Ascending aorta (tissue), 2 donors: Measurements from ENCODE around the gene CDYL. TPM values are rescaled to one million over a fixed set of nuclear protein-coding genes. Genes with fewer than 3 reads are reported as not detected.

ENCODE experiments used
- DNase-seq, 2 donors: peaks; one replicate each; pipeline ENCODE4 v3.0.0-alpha.2; 2019; ENCODE audit warnings: low spot score in 2 of 2
- H3K27ac ChIP-seq, 2 donors: fragments of 200-600 bp; sonication (generic); one replicate each; pipeline ENCODE4 v1.5.1; 2016 to 2017; ENCODE audit warnings: mild to moderate bottlenecking in 1 of 2
- H3K27me3 ChIP-seq: fragments of 200-600 bp; sonication (generic); one replicate; pipeline ENCODE4 v1.5.1; 2017
- H3K36me3 ChIP-seq, 2 donors: fragments of 200-600 bp; sonication (generic); one replicate each; pipeline ENCODE4 v1.5.1; 2016
- H3K4me1 ChIP-seq, 2 donors: fragments of 200-600 bp; sonication (generic); one replicate each; pipeline ENCODE4 v1.5.1; 2016 to 2017; ENCODE audit warnings: mild to moderate bottlenecking in 1 of 2
- H3K4me3 ChIP-seq, 2 donors: fragments of 200-600 bp; sonication (generic); one replicate each; pipeline ENCODE4 v1.5.1; 2016 to 2017; ENCODE audit warnings: mild to moderate bottlenecking in 1 of 2
- H3K9me3 ChIP-seq, 2 donors: fragments of 200-600 bp; sonication (generic); one replicate each; pipeline ENCODE4 v1.5.1; 2016
- CTCF ChIP-seq, 3 experiments: fragments of 200-600 bp in 2 of 3; fragments of 450-650 bp in 1 of 3; sonication (generic) in 2 of 3; IDR thresholded peaks; one replicate each; pipeline ENCODE4 v1.5.1; 2016 to 2019; ENCODE audit warnings: antibody characterized with exemption in 3 of 3, mild to moderate bottlenecking in 1 of 3, moderate library complexity in 1 of 3
- intact Hi-C: fragments of 100-400 bp; cut with DNase I; formaldehyde crosslinking; loops from one replicate; pipeline ENCODE4 v1.15.1; 2023
- total RNA-seq: library from RNA; depleted of rRNA; stranded (reverse); fragments of >200 nt; gene quantifications from one replicate; pipeline ENCODE4 v1.1.0, GENCODE V29; 2016

Gene CDYL
- total RNA-seq, 1 donor from 2014 or later: 73.7 TPM

- Histone ChIP-seq H3K36me3 (no peaks in the 10 kb centered on the region), H3K4me1 (peaks cover 0 to 15% of the 10 kb centered on the region in 2 donors), H3K27ac (no peak overlapping the region), H3K27me3 (no peaks in the 10 kb centered on the region), H3K9me3 (no peaks in the 10 kb centered on the region), H3K4me3 (no peak overlapping the region)
- intact Hi-C loops: no loop called here
- no peak for DNase-seq
- no peak for TF ChIP-seq CTCF (IDR thresholded peaks at IDR 0.05)
Measured at GRCh38 chr6:4817551-4817950, 41.3 kb downstream of the CDYL start.

GRCh38 chr6:4818272-4818938, 42.2 kb downstream of the CDYL start:
- Histone ChIP-seq H3K4me3 (no peak overlapping the region), H3K9me3 (no peaks in the 10 kb centered on the region), H3K27ac (no peak overlapping the region), H3K4me1 (peaks cover 0 to 18% of the 10 kb centered on the region in 2 donors), H3K36me3 (no peaks in the 10 kb centered on the region), H3K27me3 (no peaks in the 10 kb centered on the region)
- TF ChIP-seq CTCF (IDR thresholded peaks at IDR 0.05): no peak
- intact Hi-C loops: no loop called here
- DNase-seq: no peak

- no peaks in the 10 kb centered on the region for H3K36me3 ChIP-seq
- no peak overlapping the region for H3K27ac ChIP-seq
- peaks cover 0 to 10% of the 10 kb centered on the region in 2 donors for H3K9me3 ChIP-seq
- TF ChIP-seq CTCF (IDR thresholded peaks at IDR 0.05): no peak
- peaks cover 0 to 14% of the 10 kb centered on the region in 2 donors for H3K4me1 ChIP-seq
- no peak overlapping the region for H3K4me3 ChIP-seq
- DNase-seq: no peak
- intact Hi-C loops: no loop called here
- no peaks in the 10 kb centered on the region for H3K27me3 ChIP-seq
Measured at GRCh38 chr6:4819706-4820283, 43.6 kb downstream of the CDYL start.

- Histone ChIP-seq H3K4me1 (peaks cover 0 to 11% of the 10 kb centered on the region in 2 donors), H3K9me3 (peaks cover 0 to 10% of the 10 kb centered on the region in 2 donors), H3K36me3 (no peaks in the 10 kb centered on the region), H3K27me3 (no peaks in the 10 kb centered on the region), H3K4me3 (no peak overlapping the region), H3K27ac (no peak overlapping the region)
- no peak for DNase-seq
- no peak for TF ChIP-seq CTCF (IDR thresholded peaks at IDR 0.05)
- intact Hi-C loops: no loop called here
Measured at GRCh38 chr6:4820704-4821276, 44.6 kb downstream of the CDYL start.

- TF ChIP-seq CTCF (IDR thresholded peaks at IDR 0.05): no peak
- intact Hi-C loops: no loop called here
Measured at GRCh38 chr6:4822476-4822875, 46.3 kb downstream of the CDYL start.

More at GRCh38 chr6:4822476-4822875, 46.3 kb downstream of the CDYL start:
- no peak for DNase-seq
- peaks cover 0 to 5% of the 10 kb centered on the region in 2 donors for H3K4me1 ChIP-seq
- no peak overlapping the region for H3K4me3 ChIP-seq
- no peaks in the 10 kb centered on the region for H3K27me3 ChIP-seq
- H3K9me3 ChIP-seq: peaks cover 4 to 25% of the 10 kb centered on the region in 2 donors
- no peak overlapping the region for H3K27ac ChIP-seq
- H3K36me3 ChIP-seq: peaks cover 0 to under 1% of the 10 kb centered on the region in 2 donors
